SK-N-SH treated with all-trans-retinoic acid at 6 μM for 48 hours (cell line): ENCODE results near the gene SSU72.
"Not testable (repeated sequence)": the region's sequence is repeated elsewhere in the genome, so short reads cannot be mapped to it uniquely, and the experiment has no call there.

Experiments used
- ATAC-seq: fragments of 200-7000 bp; cut with Tn5 transposase; 3 replicates; pipeline ENCODE4 v1.9.1; 2020; ENCODE audit warnings: mild to moderate bottlenecking, moderate library complexity
- ARNTL ChIP-seq: fragments of 450-650 bp; formaldehyde crosslinking; IDR thresholded peaks from 2 replicates; pipeline ENCODE4 v1.5.0; 2020; ENCODE audit warnings: low read depth, mild to moderate bottlenecking, moderate library complexity, borderline replicate concordance
- CREB5 ChIP-seq: fragments of 250-450 bp; sonication (Bioruptor Pico); IDR thresholded peaks from 2 replicates; pipeline ENCODE4 v1.5.1; 2020; ENCODE audit warnings: low read depth, mild to moderate bottlenecking, moderate library complexity
- ESRRG ChIP-seq: fragments of 250-450 bp; sonication (Bioruptor Pico); IDR thresholded peaks from 2 replicates; pipeline ENCODE4 v1.6.1; 2021; ENCODE audit warnings: mild to moderate bottlenecking
- GLIS3 ChIP-seq: fragments of 250-450 bp; sonication (Bioruptor Pico); IDR thresholded peaks from 2 replicates; pipeline ENCODE4 v1.5.0; 2020; ENCODE audit warnings: mild to moderate bottlenecking, moderate library complexity
- OSR1 ChIP-seq: fragments of 250-450 bp; sonication (Bioruptor Pico); IDR thresholded peaks from 2 replicates; pipeline ENCODE4 v1.8.0; 2022; ENCODE audit warnings: moderate library complexity, mild to moderate bottlenecking, inconsistent platforms
- PATZ1 ChIP-seq: fragments of 250-450 bp; sonication (Bioruptor Pico); IDR thresholded peaks from 2 replicates; pipeline ENCODE4 v1.8.0; 2020; ENCODE audit warnings: mild to moderate bottlenecking, moderate library complexity, borderline replicate concordance
- PPARA ChIP-seq: fragments of 250-450 bp; sonication (Bioruptor Pico); IDR thresholded peaks from 2 replicates; pipeline ENCODE4 v1.5.0; 2020; ENCODE audit warnings: mild to moderate bottlenecking, borderline replicate concordance
- SNAI2 ChIP-seq: fragments of 250-450 bp; sonication (Bioruptor Pico); IDR thresholded peaks from 2 replicates; pipeline ENCODE4 v1.5.0; 2020; ENCODE audit warnings: mild to moderate bottlenecking, moderate library complexity
- TCF4 ChIP-seq: fragments of 250-450 bp; sonication (Bioruptor Pico); IDR thresholded peaks from 2 replicates; pipeline ENCODE4 v1.8.0; 2021; ENCODE audit warnings: mild to moderate bottlenecking, moderate library complexity, borderline replicate concordance
- ZC3H10 ChIP-seq: fragments of 250-450 bp; sonication (Bioruptor Pico); IDR thresholded peaks from 2 replicates; pipeline ENCODE4 v1.5.1; 2021; ENCODE audit warnings: mild to moderate bottlenecking, moderate library complexity
- ZFP30 ChIP-seq: fragments of 450-650 bp; formaldehyde crosslinking; IDR thresholded peaks from 2 replicates; pipeline ENCODE4 v1.5.0; 2022; ENCODE audit warnings: mild to moderate bottlenecking, moderate library complexity
- ZNF565 ChIP-seq: fragments of 450-650 bp; formaldehyde crosslinking; conservative IDR thresholded peaks from 2 replicates; pipeline ENCODE4 v1.5.0; 2020; ENCODE audit warnings: low read depth, mild to moderate bottlenecking, moderate library complexity
- ZNF70 ChIP-seq: fragments of 450-650 bp; formaldehyde crosslinking; IDR thresholded peaks from 2 replicates; pipeline ENCODE4 v1.5.0; 2020; ENCODE audit warnings: mild to moderate bottlenecking, moderate library complexity
- TF ChIP-seq, protein P1 (sequence below): fragments of 250-450 bp; sonication (Bioruptor Pico); IDR thresholded peaks from 2 replicates; pipeline ENCODE4 v1.5.0; 2020; ENCODE audit warnings: mild to moderate bottlenecking, moderate library complexity

The SSU72 gene

DNA sequence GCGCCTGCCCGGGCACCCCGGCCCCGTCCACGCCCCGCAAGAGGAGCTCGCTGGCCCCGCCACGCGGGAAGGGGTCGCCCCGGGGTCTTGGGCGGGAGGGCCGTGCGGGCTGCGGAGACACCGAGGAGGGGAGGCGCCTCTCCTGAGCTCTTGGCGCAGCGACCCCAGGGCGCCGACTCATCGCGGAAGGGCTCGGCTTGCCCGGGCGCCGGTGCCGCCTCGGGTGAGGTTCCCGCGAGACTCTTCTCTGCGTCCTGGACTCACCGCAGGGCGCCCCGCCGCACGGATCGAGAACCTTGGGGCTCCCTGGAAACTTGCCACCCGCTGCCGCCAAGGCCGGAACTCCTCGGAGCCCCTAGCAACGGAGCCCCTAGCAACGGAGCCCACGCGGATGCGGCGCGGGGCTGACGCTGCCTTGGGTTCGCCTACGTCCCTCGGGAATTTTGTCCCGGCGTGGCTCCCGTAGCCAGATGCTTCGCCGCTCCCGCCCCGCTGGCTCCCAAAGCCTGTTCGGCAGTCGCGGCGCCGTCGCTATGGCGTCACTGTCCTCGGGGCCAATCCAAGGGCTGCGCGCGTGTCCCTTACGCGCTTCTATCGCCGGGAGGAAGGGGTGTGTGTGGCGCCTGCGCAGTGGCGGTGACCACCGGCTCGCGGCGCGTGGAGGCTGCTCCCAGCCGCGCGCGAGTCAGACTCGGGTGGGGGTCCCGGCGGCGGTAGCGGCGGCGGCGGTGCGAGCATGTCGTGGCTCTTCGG lies 63.0 kb downstream of the SSU72 start, which contains the start of gene ATAD3A:
Gene ATAD3A, plus strand, starts transcription at position 630 of the 753 bp plus-strand sequence. Its CDS starts 107 bp downstream, at position 737.
- TF ChIP-seq PPARA (CRISPR knock-in tag) (no peak), ZC3H10 (CRISPR knock-in tag) (no peak), OSR1 (no peak), SNAI2 (CRISPR knock-in tag) (no peak), ZFP30 (no peak), TCF4 (CRISPR knock-in tag) (peak; percentile 34; the same call in 1 of the 2 replicates), GLIS3 (CRISPR knock-in tag) (no peak)
- peak; percentile 92 for ATAC-seq

- ATAC-seq = 0 out of 3 replicates have a peak, but pooled peaks have one; percentile 4
These were observed 63.6 kb downstream of the SSU72 start for GRCh38 chr1:1510912-1511532.

GRCh38 chr1:1509465-1509850 lies 65.2 kb downstream of the SSU72 start:
- not testable (repeated sequence) for ATAC-seq

More at GRCh38 chr1:1510912-1511532, 63.6 kb downstream of the SSU72 start:
- TF ChIP-seq PATZ1 (no peak), ZNF70 (CRISPR knock-in tag) (peak; percentile 86)

GRCh38 chr1:1508775-1509464 lies 65.7 kb downstream of the SSU72 start:
- ATAC-seq = not testable (repeated sequence)

DNA sequence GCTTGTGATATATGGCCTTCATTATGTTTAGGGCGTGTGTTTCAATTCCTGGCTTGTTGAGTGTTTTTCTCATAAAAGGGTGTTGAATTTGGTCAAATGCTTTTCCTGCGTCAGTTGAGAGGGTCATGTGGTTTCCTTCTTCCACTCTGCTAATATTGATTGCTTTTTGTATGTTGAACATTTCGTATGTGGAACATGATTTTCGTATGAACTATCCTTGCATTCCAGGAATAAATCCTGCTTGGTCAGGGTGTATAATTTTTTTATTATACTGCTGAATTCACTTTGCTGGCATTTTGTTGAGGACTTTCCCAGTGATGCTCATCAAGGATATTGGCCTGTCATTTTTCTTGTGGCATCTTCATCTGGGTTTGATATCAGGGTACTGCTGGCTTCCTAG lies 67.4 kb downstream of the SSU72 start:
- TF ChIP-seq, protein P1, sequence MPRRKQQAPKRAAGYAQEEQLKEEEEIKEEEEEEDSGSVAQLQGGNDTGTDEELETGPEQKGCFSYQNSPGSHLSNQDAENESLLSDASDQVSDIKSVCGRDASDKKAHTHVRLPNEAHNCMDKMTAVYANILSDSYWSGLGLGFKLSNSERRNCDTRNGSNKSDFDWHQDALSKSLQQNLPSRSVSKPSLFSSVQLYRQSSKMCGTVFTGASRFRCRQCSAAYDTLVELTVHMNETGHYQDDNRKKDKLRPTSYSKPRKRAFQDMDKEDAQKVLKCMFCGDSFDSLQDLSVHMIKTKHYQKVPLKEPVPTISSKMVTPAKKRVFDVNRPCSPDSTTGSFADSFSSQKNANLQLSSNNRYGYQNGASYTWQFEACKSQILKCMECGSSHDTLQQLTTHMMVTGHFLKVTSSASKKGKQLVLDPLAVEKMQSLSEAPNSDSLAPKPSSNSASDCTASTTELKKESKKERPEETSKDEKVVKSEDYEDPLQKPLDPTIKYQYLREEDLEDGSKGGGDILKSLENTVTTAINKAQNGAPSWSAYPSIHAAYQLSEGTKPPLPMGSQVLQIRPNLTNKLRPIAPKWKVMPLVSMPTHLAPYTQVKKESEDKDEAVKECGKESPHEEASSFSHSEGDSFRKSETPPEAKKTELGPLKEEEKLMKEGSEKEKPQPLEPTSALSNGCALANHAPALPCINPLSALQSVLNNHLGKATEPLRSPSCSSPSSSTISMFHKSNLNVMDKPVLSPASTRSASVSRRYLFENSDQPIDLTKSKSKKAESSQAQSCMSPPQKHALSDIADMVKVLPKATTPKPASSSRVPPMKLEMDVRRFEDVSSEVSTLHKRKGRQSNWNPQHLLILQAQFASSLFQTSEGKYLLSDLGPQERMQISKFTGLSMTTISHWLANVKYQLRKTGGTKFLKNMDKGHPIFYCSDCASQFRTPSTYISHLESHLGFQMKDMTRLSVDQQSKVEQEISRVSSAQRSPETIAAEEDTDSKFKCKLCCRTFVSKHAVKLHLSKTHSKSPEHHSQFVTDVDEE (CRISPR knock-in tag) = no peak
- TF ChIP-seq CREB5 (CRISPR knock-in tag) (no peak), OSR1 (no peak), ZNF70 (CRISPR knock-in tag) (no peak), TCF4 (CRISPR knock-in tag) (no peak), GLIS3 (CRISPR knock-in tag) (no peak), ESRRG (no peak), ARNTL (no peak), ZNF565 (CRISPR knock-in tag) (no peak)
- ATAC-seq = no peak

GRCh38 chr1:1505801-1506200 lies 68.9 kb downstream of the SSU72 start:
- not testable (repeated sequence) for ATAC-seq

GRCh38 chr1:1505366-1505798 lies 69.3 kb downstream of the SSU72 start:
- ATAC-seq = peak; percentile 72

DNA sequence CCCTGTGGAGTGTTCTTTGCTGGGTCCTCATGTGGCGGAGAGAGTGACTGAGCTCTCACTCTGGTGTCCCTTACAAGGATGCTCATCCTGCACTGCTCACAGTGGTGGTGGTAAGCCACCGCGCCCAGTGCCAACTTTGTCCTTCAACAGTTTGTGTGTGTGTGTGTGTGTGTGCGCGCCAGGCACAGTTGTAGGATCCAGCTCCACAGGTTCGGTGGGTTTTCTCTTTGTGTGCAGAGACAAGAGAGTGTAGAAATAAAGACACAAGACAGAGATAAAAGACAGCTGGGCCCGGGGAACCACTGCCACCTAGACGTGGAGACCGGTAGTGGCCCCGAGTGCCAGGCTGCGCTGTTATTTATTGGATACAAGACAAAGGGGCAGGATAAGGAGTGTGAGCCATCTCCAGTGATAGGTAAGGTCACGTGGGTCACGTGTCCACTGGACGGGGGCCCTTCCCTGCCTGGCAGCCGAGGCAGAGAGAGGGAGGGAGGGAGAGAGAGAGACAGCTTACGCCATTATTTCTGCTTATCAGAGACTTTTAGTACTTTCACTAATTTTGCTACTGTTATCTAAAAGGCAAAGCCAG lies 69.8 kb downstream of the SSU72 start:
- ATAC-seq = peak; percentile 74

DNA sequence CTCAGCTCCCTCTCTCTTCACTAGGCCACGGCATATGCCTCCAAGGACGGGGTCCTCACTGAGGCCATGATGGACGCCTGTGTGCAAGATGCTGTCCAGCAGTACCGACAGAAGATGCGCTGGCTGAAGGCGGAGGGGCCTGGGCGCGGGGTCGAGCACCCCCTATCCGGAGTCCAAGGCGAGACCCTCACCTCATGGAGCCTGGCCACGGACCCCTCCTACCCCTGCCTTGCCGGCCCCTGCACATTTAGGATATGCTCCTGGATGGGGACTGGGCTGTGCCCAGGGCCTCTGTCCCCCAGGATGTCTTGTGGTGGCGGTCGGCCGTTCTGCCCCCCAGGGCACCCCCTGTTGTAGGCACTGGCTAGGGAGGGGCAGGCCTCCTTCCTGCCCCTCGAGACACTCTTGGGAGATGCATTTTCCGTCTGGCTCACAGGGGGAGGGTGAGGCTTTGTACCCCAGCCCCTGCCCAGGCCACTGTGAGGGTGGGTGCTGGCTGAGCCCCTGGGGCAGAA lies 79.1 kb downstream of the SSU72 start:
- ATAC-seq = not testable (repeated sequence)

GRCh38 chr1:1494311-1494710 lies 80.4 kb downstream of the SSU72 start:
- not testable (repeated sequence) for ATAC-seq
